Tibial nerve (tissue), 4 donors: ENCODE results near the gene NSUN7. TPM values are rescaled to one million over a fixed set of nuclear protein-coding genes. Genes with fewer than 3 reads are reported as not detected.
A peak's percentile ranks its signal among the peaks of the same experiment; 100 is the strongest.

Experiments used
- DNase-seq, 2 donors: peaks; one replicate each; pipeline ENCODE4 v3.0.0-alpha.2; 2019; ENCODE audit warnings: low spot score in 2 of 2
- H3K27ac ChIP-seq, 4 donors: fragments of 200-600 bp; sonication (generic) in 3 of 4; one replicate each; pipeline ENCODE4 v1.5.1; 2017 to 2019; ENCODE audit warnings: mild to moderate bottlenecking in 1 of 4
- H3K27me3 ChIP-seq, 2 donors: fragments of 200-600 bp; sonication (generic) in 1 of 2; one replicate each; pipeline versions ENCODE4 v1.5.1 to v1.6.0; 2017 to 2019
- H3K36me3 ChIP-seq, 3 donors: fragments of 200-600 bp; sonication (generic); one replicate each; pipeline ENCODE4 v1.5.1; 2018 to 2019
- H3K4me1 ChIP-seq, 4 donors: fragments of 200-600 bp; sonication (generic) in 3 of 4; one replicate each; pipeline ENCODE4 v1.5.1; 2017 to 2019
- H3K4me3 ChIP-seq, 4 donors: fragments of 200-600 bp; sonication (generic) in 3 of 4; one replicate each; pipeline ENCODE4 v1.5.1; 2017 to 2019; ENCODE audit warnings: mild to moderate bottlenecking in 1 of 4, moderate library complexity in 1 of 4
- H3K9me3 ChIP-seq, 4 donors: fragments of 200-600 bp; sonication (generic) in 3 of 4; one replicate each; pipeline ENCODE4 v1.5.1; 2017 to 2019
- CTCF ChIP-seq, 5 experiments: fragments of 200-600 bp in 3 of 5; fragments of 450-650 bp in 2 of 5; sonication (generic) in 3 of 5; IDR thresholded peaks; one replicate each; pipeline ENCODE4 v1.5.1; 2016 to 2019; ENCODE audit warnings: antibody characterized with exemption in 5 of 5, mild to moderate bottlenecking in 3 of 5, moderate library complexity in 2 of 5
- EP300 ChIP-seq, 2 donors: sonication (generic); formaldehyde crosslinking; IDR thresholded peaks; one replicate each; pipeline ENCODE4 v1.6.1; 2017; ENCODE audit warnings: antibody characterized with exemption in 2 of 2, mild to moderate bottlenecking in 1 of 2
- POLR2A ChIP-seq, 2 donors: fragments of 450-650 bp; IDR thresholded peaks; one replicate each; pipeline ENCODE4 v1.6.1; 2017; ENCODE audit warnings: antibody characterized with exemption in 2 of 2, mild to moderate bottlenecking in 2 of 2, moderate library complexity in 2 of 2
- whole genome bisulfite sequencing, 2 donors: methylation state at CpG; one replicate each; pipeline ENCODE4 v1.1.5; 2018; 5-methylcytosine and 5-hydroxymethylcytosine counted together
- total RNA-seq, 4 donors: library from RNA; depleted of rRNA; stranded (reverse); fragments of >200 nt; gene quantifications; one replicate each; pipeline ENCODE4 v1.1.0, GENCODE V29; 2016

Gene NSUN7
- total RNA-seq, 4 donors from 2014 or later = 2.0 to 3.1 (median 2.1) TPM; not detected in 1

- peaks cover 0 to 18% of the 10 kb centered on the region in 2 donors for H3K27me3 ChIP-seq
- no peak for TF ChIP-seq CTCF (IDR thresholded peaks at IDR 0.05)
- TF ChIP-seq EP300 (IDR thresholded peaks at IDR 0.05) = no peak
- TF ChIP-seq POLR2A (IDR thresholded peaks at IDR 0.05) = no peak
- no peak for DNase-seq
- no peak overlapping the region for H3K27ac ChIP-seq
- no peaks in the 10 kb centered on the region for H3K4me1 ChIP-seq
- H3K4me3 ChIP-seq = no peak overlapping the region
- no peaks in the 10 kb centered on the region for H3K9me3 ChIP-seq
- H3K36me3 ChIP-seq = no peaks in the 10 kb centered on the region
- WGBS, 2 donors = 66 to 71% methylated on average over 3 of the region's 3 CpGs
Measured at GRCh38 chr4:40744218-40744617, 5.5 kb upstream of the NSUN7 start.

GRCh38 chr4:40745285-40745984 is 4.3 kb upstream of the NSUN7 start:
- no peak for DNase-seq
- 77 to 84% methylated on average over 6 of the region's 6 CpGs for WGBS, 2 donors
- H3K36me3 ChIP-seq = no peaks in the 10 kb centered on the region
- H3K27ac ChIP-seq = no peak overlapping the region
- H3K27me3 ChIP-seq = peaks cover 0 to 31% of the 10 kb centered on the region in 2 donors
- TF ChIP-seq CTCF (IDR thresholded peaks at IDR 0.05) (no peak), POLR2A (IDR thresholded peaks at IDR 0.05) (no peak), EP300 (IDR thresholded peaks at IDR 0.05) (no peak)
- H3K4me3 ChIP-seq = no peak overlapping the region
- no peaks in the 10 kb centered on the region for H3K9me3 ChIP-seq
- H3K4me1 ChIP-seq = peaks cover 0 to 11% (median under 1%) of the 10 kb centered on the region in 4 donors

GRCh38 chr4:40747207-40747835 is 2.4 kb upstream of the NSUN7 start:
- Histone ChIP-seq H3K4me3 (no peak overlapping the region), H3K27ac (no peak overlapping the region), H3K9me3 (no peaks in the 10 kb centered on the region), H3K27me3 (peaks cover 0 to 31% of the 10 kb centered on the region in 2 donors), H3K36me3 (no peaks in the 10 kb centered on the region), H3K4me1 (peaks cover 0 to 16% (median 1%) of the 10 kb centered on the region in 4 donors)
- no peak for DNase-seq
- TF ChIP-seq POLR2A (IDR thresholded peaks at IDR 0.05) (no peak), CTCF (IDR thresholded peaks at IDR 0.05) (no peak), EP300 (IDR thresholded peaks at IDR 0.05) (no peak)
- 68 to 69% methylated on average over 2 of the region's 2 CpGs for WGBS, 2 donors

- Histone ChIP-seq H3K4me1 (peaks cover 0 to 16% (median 1%) of the 10 kb centered on the region in 4 donors), H3K36me3 (no peaks in the 10 kb centered on the region), H3K4me3 (peak overlapping the region; percentile 32 to 55 (median 44)), H3K9me3 (no peaks in the 10 kb centered on the region), H3K27ac (no peak overlapping the region), H3K27me3 (peaks cover 0 to 31% of the 10 kb centered on the region in 2 donors)
- DNase-seq = no peak
- no peak for TF ChIP-seq CTCF (IDR thresholded peaks at IDR 0.05)
- no peak for TF ChIP-seq EP300 (IDR thresholded peaks at IDR 0.05)
- TF ChIP-seq POLR2A (IDR thresholded peaks at IDR 0.05) = no peak
- 13 to 14% methylated on average over 30 of the region's 30 CpGs for WGBS, 2 donors
Measured at GRCh38 chr4:40750461-40751258, 905 bp downstream of the NSUN7 start.
